Endodermal cell (in vitro differentiated cells): ENCODE results near the gene FAM13A. TPM values are rescaled to one million over a fixed set of nuclear protein-coding genes. Genes with fewer than 3 reads are reported as not detected.
A peak's percentile ranks its signal among the peaks of the same experiment; 100 is the strongest.

ENCODE experiments used
- DNase-seq: peaks from one replicate; pipeline ENCODE4 v3.0.0-alpha.2; 2017
- H3K27ac ChIP-seq: 2 replicates; pipeline ENCODE4 v1.5.1; 2013; ENCODE audit warnings: mild to moderate bottlenecking, low read depth, low read length, moderate library complexity
- H3K27me3 ChIP-seq: 2 replicates; pipeline ENCODE4 v1.6.1; 2013; ENCODE audit warnings: mild to moderate bottlenecking, low read length, moderate library complexity; ENCODE audit not compliant: insufficient read depth, control insufficient read depth, poor library complexity, severe bottlenecking
- H3K36me3 ChIP-seq: 2 replicates; pipeline ENCODE4 v1.7.0; 2013; ENCODE audit warnings: mild to moderate bottlenecking, low read length, moderate library complexity; ENCODE audit not compliant: control insufficient read depth, insufficient read depth
- H3K4me1 ChIP-seq: one replicate; pipeline ENCODE4 v1.7.0; 2013; ENCODE audit warnings: low read length; ENCODE audit not compliant: control insufficient read depth, insufficient read depth
- H3K4me3 ChIP-seq: 2 replicates; pipeline ENCODE4 v1.5.1; 2013; ENCODE audit warnings: mild to moderate bottlenecking, low read length, moderate library complexity
- H3K9ac ChIP-seq: 2 replicates; pipeline ENCODE4 v1.6.1; 2013; ENCODE audit warnings: mild to moderate bottlenecking, low read length, moderate library complexity; ENCODE audit not compliant: poor library complexity, severe bottlenecking; ENCODE audit errors: extremely low read depth
- H3K9me3 ChIP-seq: 2 replicates; pipeline ENCODE4 v1.6.1; 2013; ENCODE audit warnings: mild to moderate bottlenecking, low read length, moderate library complexity; ENCODE audit not compliant: control insufficient read depth
- H3K27ac Mint-ChIP-seq: 2 replicates; pipeline ENCODE4 v1.8.0; 2020; ENCODE audit warnings: mixed read lengths
- H3K27me3 Mint-ChIP-seq: 2 replicates; pipeline ENCODE4 v1.8.0; 2021; ENCODE audit warnings: mild to moderate bottlenecking, mixed read lengths; ENCODE audit not compliant: insufficient read depth
- H3K36me3 Mint-ChIP-seq: 2 replicates; pipeline ENCODE4 v1.8.0; 2020; ENCODE audit warnings: low read depth, mixed read lengths
- H3K4me1 Mint-ChIP-seq: 2 replicates; pipeline ENCODE4 v1.8.0; 2020; ENCODE audit warnings: mixed read lengths
- H3K4me3 Mint-ChIP-seq: 2 replicates; pipeline ENCODE4 v1.8.0; 2020; ENCODE audit warnings: mild to moderate bottlenecking, moderate library complexity, mixed read lengths
- H3K9me3 Mint-ChIP-seq: 2 replicates; pipeline ENCODE4 v1.8.0; 2020; ENCODE audit warnings: mild to moderate bottlenecking, mixed read lengths
- CTCF ChIP-seq: fragments of 200-600 bp; sonication (generic); conservative IDR thresholded peaks from 2 replicates; pipeline ENCODE4 v1.5.0; 2021; ENCODE audit warnings: antibody characterized with exemption, mild to moderate bottlenecking
- WGBS, 2 experiments: methylation state at CpG; one replicate each; pipeline versions ENCODE4 v1.1.5 to v1.1.7; 2013; ENCODE audit warnings: missing lambda C conversion rate in 2 of 2, mixed read lengths in 1 of 2; ENCODE audit not compliant: insufficient coverage in 1 of 2, insufficient read length in 1 of 2; 5-methylcytosine and 5-hydroxymethylcytosine counted together
- total RNA-seq, 2 donors: library from RNA; stranded (reverse); fragmentation: NEBNext Ultra II Directional in 1 of 2; extraction: Animal tissue kit (Norgen Biotek cat#: 25700) in 1 of 2; gene quantifications; 2 replicates in 1 of 2; 3 replicates in 1 of 2; pipeline ENCODE4 v1.2.1, GENCODE V29; 2021

Gene FAM13A
- total RNA-seq, 2 donors from 2014 or later: 13.6 to 17.0 TPM

GRCh38 chr4:88722828-88723227, 334.2 kb downstream of the FAM13A start:
- DNase-seq: no peak
- no peaks in the 10 kb centered on the region for H3K4me1 ChIP-seq
- WGBS, 2 experiments: 92 to 93% methylated on average over 2 of the region's 2 CpGs
- TF ChIP-seq CTCF: no peak
- no peaks in the 10 kb centered on the region for H3K36me3 ChIP-seq
- Mint-ChIP-seq H3K4me1 (no peaks in the 10 kb centered on the region), H3K27ac (no peak overlapping the region), H3K36me3 (peaks cover 12% of the 10 kb centered on the region), H3K9me3 (peaks cover 5% of the 10 kb centered on the region), H3K27me3 (no peaks in the 10 kb centered on the region), H3K4me3 (no peak overlapping the region)
- H3K9me3 ChIP-seq: peaks cover 7% of the 10 kb centered on the region
- H3K27ac ChIP-seq: no peak overlapping the region
- no peaks in the 10 kb centered on the region for H3K27me3 ChIP-seq
- H3K4me3 ChIP-seq: no peak overlapping the region
- no peak overlapping the region for H3K9ac ChIP-seq

- no peak overlapping the region for H3K27ac Mint-ChIP-seq
- no peaks in the 10 kb centered on the region for H3K4me1 ChIP-seq
- H3K9me3 ChIP-seq: peaks cover 12% of the 10 kb centered on the region
- H3K4me1 Mint-ChIP-seq: no peaks in the 10 kb centered on the region
- H3K4me3 Mint-ChIP-seq: no peak overlapping the region
- peak; percentile 22 for DNase-seq
- H3K27me3 Mint-ChIP-seq: no peaks in the 10 kb centered on the region
- no peaks in the 10 kb centered on the region for H3K36me3 ChIP-seq
- 77 to 91% methylated on average over 3 to 9 of the region's 10 CpGs for WGBS, 2 experiments
- no peak overlapping the region for H3K4me3 ChIP-seq
- no peaks in the 10 kb centered on the region for H3K27me3 ChIP-seq
- no peak overlapping the region for H3K9ac ChIP-seq
- no peak for TF ChIP-seq CTCF
- peaks cover 12% of the 10 kb centered on the region for H3K36me3 Mint-ChIP-seq
- H3K9me3 Mint-ChIP-seq: peaks cover 9% of the 10 kb centered on the region
- no peak overlapping the region for H3K27ac ChIP-seq
Measured at GRCh38 chr4:88722276-88722780, 334.7 kb downstream of the FAM13A start.

- Histone ChIP-seq H3K36me3 (no peaks in the 10 kb centered on the region), H3K4me1 (no peaks in the 10 kb centered on the region), H3K9me3 (peaks cover 25% of the 10 kb centered on the region), H3K27me3 (no peaks in the 10 kb centered on the region), H3K4me3 (no peak overlapping the region), H3K27ac (no peak overlapping the region), H3K9ac (no peak overlapping the region)
- no peaks in the 10 kb centered on the region for H3K27me3 Mint-ChIP-seq
- peaks cover 16% of the 10 kb centered on the region for H3K36me3 Mint-ChIP-seq
- no peak for TF ChIP-seq CTCF
- no peak overlapping the region for H3K4me3 Mint-ChIP-seq
- H3K9me3 Mint-ChIP-seq: peaks cover 18% of the 10 kb centered on the region
- H3K27ac Mint-ChIP-seq: no peak overlapping the region
- H3K4me1 Mint-ChIP-seq: no peaks in the 10 kb centered on the region
- DNase-seq: peak; percentile 24
- 92 to 93% methylated on average over 9 to 10 of the region's 10 CpGs for WGBS, 2 experiments
Measured at GRCh38 chr4:88720451-88721428, 336.2 kb downstream of the FAM13A start.
